Measurements from ENCODE around the gene KCNG2.
A peak's percentile ranks its signal among the peaks of the same experiment; 100 is the strongest.

The KCNG2 gene

GRCh38 chr18:79935098-79935480 lies 137.4 kb downstream of the KCNG2 start:
- H3K9me3 Mint-ChIP-seq: peaks cover 49% of the 10 kb centered on the region
- no peak for DNase-seq (ENCODE audit: low spot score)
- no peaks in the 10 kb centered on the region for H3K4me1 Mint-ChIP-seq (ENCODE audit: low read depth)
- peaks cover 81% of the 10 kb centered on the region for H3K36me3 Mint-ChIP-seq (ENCODE audit: low read depth)
- no peaks in the 10 kb centered on the region for H3K27me3 Mint-ChIP-seq (ENCODE audit: low read depth)
- H3K27ac Mint-ChIP-seq: no peak overlapping the region
- no peak overlapping the region for H3K4me3 Mint-ChIP-seq

DNA sequence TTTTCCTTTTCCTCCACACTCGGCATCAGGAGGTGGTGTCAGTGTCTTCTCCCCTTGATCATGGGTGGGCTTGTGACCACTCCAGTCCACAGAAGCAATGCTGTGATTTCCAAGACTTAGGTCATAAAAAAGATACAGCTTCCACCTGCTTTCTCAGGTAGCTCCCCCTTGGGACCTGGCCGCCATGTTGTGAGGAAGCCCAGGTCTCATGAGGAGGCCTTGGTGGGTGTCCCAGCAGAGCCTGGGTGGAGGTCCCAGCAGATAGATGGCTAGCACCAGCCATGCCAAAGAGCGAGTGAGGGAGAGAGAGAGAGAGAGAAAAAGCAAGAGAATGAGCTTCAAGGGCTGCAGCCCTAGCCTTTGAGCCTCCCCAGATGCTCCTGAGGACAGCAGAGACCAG lies 137.8 kb downstream of the KCNG2 start:
- Mint-ChIP-seq H3K9me3 (peaks cover 45% of the 10 kb centered on the region), H3K36me3 (ENCODE audit: low read depth) (peaks cover 77% of the 10 kb centered on the region), H3K27me3 (ENCODE audit: low read depth) (no peaks in the 10 kb centered on the region), H3K27ac (no peak overlapping the region), H3K4me3 (no peak overlapping the region), H3K4me1 (ENCODE audit: low read depth) (no peaks in the 10 kb centered on the region)
- DNase-seq (ENCODE audit: low spot score): no peak

DNA sequence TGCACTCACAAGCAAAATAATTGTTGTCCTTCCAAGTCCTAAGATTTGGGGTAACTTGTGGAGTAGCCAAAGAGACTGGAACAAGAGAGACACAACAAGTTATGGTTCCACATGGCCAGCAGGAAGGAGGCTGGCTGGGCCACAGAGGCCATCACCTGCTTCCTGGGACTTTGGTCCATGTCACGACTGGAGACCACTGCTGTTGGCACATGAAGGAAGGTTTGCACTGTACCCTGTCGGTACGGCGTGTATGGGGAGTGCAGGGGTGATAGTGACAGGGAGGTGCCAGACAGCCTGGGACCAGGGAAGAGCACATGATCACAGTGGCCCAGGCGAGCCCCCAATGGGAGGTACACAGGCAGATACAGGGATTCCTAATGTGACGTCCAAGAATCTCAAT lies 138.2 kb downstream of the KCNG2 start:
- no peak overlapping the region for H3K27ac Mint-ChIP-seq
- H3K9me3 Mint-ChIP-seq: peaks cover 44% of the 10 kb centered on the region
- peaks cover 77% of the 10 kb centered on the region for H3K36me3 Mint-ChIP-seq (ENCODE audit: low read depth)
- no peak for DNase-seq (ENCODE audit: low spot score)
- no peaks in the 10 kb centered on the region for H3K4me1 Mint-ChIP-seq (ENCODE audit: low read depth)
- H3K4me3 Mint-ChIP-seq: no peak overlapping the region
- no peaks in the 10 kb centered on the region for H3K27me3 Mint-ChIP-seq (ENCODE audit: low read depth)

DNA sequence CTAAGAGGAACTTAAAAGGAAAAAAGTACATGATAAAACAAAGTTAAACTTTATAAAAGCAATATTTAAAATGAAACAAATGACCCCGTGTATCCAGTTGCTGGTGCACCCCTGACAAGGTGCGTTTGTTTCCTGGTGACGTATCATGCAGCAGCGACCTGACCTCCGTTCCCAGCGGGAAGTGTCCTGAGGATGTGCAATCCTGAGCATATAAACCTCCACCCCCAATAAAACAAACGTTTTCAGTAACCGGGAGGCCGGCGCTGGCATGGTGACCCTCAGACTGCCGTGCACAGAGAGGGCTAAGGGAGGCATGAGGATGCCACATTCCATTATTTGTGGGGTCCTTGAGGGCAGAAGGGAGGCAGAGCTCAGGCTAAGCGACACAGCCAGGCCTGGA lies 138.9 kb downstream of the KCNG2 start:
- Mint-ChIP-seq H3K4me3 (no peak overlapping the region), H3K9me3 (peaks cover 38% of the 10 kb centered on the region), H3K4me1 (ENCODE audit: low read depth) (no peaks in the 10 kb centered on the region), H3K27ac (no peak overlapping the region), H3K27me3 (ENCODE audit: low read depth) (no peaks in the 10 kb centered on the region), H3K36me3 (ENCODE audit: low read depth) (peaks cover 72% of the 10 kb centered on the region)
- no peak for DNase-seq (ENCODE audit: low spot score)

- H3K9me3 Mint-ChIP-seq: peaks cover 33% of the 10 kb centered on the region
- no peaks in the 10 kb centered on the region for H3K4me1 Mint-ChIP-seq (ENCODE audit: low read depth)
- no peak overlapping the region for H3K27ac Mint-ChIP-seq
- H3K36me3 Mint-ChIP-seq (ENCODE audit: low read depth): peaks cover 72% of the 10 kb centered on the region
- H3K4me3 Mint-ChIP-seq: no peak overlapping the region
- no peak for DNase-seq (ENCODE audit: low spot score)
- H3K27me3 Mint-ChIP-seq (ENCODE audit: low read depth): no peaks in the 10 kb centered on the region
Observed at GRCh38 chr18:79937103-79937860, 139.5 kb downstream of the KCNG2 start.

GRCh38 chr18:79938196-79938595 lies 140.5 kb downstream of the KCNG2 start:
- Mint-ChIP-seq H3K4me3 (no peak overlapping the region), H3K9me3 (peaks cover 24% of the 10 kb centered on the region), H3K27ac (peak overlapping the region; percentile 41), H3K4me1 (ENCODE audit: low read depth) (no peaks in the 10 kb centered on the region), H3K36me3 (ENCODE audit: low read depth) (peaks cover 62% of the 10 kb centered on the region), H3K27me3 (ENCODE audit: low read depth) (no peaks in the 10 kb centered on the region)
- DNase-seq (ENCODE audit: low spot score): no peak

DNA sequence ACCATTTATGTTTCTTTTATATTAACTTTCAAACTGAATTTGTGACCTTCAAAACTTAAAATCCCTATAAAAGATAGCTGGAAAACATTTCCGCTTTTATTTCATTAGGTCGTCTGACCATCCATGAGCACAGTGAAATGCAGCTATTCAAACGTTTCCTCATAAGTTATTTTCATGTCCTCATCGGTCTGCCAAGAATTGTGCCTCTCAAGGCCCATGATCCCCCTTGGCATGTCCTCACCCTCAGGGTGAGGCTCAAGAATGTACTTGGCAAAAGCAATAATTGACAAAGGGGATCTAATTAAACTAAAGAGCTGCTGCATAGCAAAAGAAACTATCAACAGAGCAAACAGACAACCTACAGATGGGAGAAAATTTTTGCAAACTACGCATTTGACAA lies 141.4 kb downstream of the KCNG2 start:
- H3K4me3 Mint-ChIP-seq: no peak overlapping the region
- peaks cover 53% of the 10 kb centered on the region for H3K36me3 Mint-ChIP-seq (ENCODE audit: low read depth)
- H3K9me3 Mint-ChIP-seq: peaks cover 17% of the 10 kb centered on the region
- no peaks in the 10 kb centered on the region for H3K4me1 Mint-ChIP-seq (ENCODE audit: low read depth)
- H3K27me3 Mint-ChIP-seq (ENCODE audit: low read depth): no peaks in the 10 kb centered on the region
- no peak overlapping the region for H3K27ac Mint-ChIP-seq
- DNase-seq (ENCODE audit: low spot score): no peak

GRCh38 chr18:79940126-79940813 lies 142.5 kb downstream of the KCNG2 start:
- H3K27ac Mint-ChIP-seq: no peak overlapping the region
- no peak overlapping the region for H3K4me3 Mint-ChIP-seq
- DNase-seq (ENCODE audit: low spot score): no peak
- peaks cover 7% of the 10 kb centered on the region for H3K4me1 Mint-ChIP-seq (ENCODE audit: low read depth)
- peaks cover 43% of the 10 kb centered on the region for H3K36me3 Mint-ChIP-seq (ENCODE audit: low read depth)
- no peaks in the 10 kb centered on the region for H3K27me3 Mint-ChIP-seq (ENCODE audit: low read depth)
- peaks cover 16% of the 10 kb centered on the region for H3K9me3 Mint-ChIP-seq

DNA sequence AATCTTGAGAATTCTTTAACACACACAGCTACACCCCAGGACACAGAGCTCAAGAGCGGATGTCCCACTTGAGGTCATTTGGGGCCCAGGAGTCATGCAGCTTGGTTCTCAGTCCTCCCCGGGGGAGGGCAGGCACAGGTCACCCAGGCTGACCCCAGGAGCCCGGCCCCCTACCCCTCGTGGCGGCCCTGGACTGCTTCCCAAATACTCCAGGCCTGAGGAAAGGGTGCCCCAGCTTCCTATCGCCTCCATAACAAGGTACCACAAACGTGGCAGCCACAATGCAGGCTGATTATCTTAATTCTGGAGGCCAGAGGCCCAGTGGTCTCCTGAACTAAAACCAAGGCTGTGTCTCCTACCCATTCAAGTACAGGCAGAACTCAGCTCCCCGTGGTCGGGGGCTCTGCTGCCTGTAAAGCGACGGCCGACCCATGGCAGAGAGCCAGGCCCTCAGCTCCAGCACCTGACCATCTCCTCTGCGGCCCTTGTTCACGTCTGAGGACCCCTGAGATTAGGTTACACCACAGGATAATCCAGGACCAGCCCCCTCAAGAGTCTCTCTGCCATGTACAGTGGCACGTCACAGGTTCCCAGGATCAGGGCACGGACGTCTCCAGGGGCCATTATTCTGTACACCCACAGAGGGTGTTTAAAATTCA lies 143.2 kb downstream of the KCNG2 start:
- H3K27me3 Mint-ChIP-seq (ENCODE audit: low read depth): no peaks in the 10 kb centered on the region
- H3K36me3 Mint-ChIP-seq (ENCODE audit: low read depth): peaks cover 36% of the 10 kb centered on the region
- H3K27ac Mint-ChIP-seq: no peak overlapping the region
- peaks cover 9% of the 10 kb centered on the region for H3K9me3 Mint-ChIP-seq
- no peak overlapping the region for H3K4me3 Mint-ChIP-seq
- peaks cover 8% of the 10 kb centered on the region for H3K4me1 Mint-ChIP-seq (ENCODE audit: low read depth)
- no peak for DNase-seq (ENCODE audit: low spot score)

GRCh38 chr18:79941473-79942119 lies 143.9 kb downstream of the KCNG2 start:
- no peaks in the 10 kb centered on the region for H3K27me3 Mint-ChIP-seq (ENCODE audit: low read depth)
- peaks cover 30% of the 10 kb centered on the region for H3K36me3 Mint-ChIP-seq (ENCODE audit: low read depth)
- DNase-seq (ENCODE audit: low spot score): no peak
- peaks cover 8% of the 10 kb centered on the region for H3K4me1 Mint-ChIP-seq (ENCODE audit: low read depth)
- H3K9me3 Mint-ChIP-seq: peaks cover 4% of the 10 kb centered on the region
- H3K4me3 Mint-ChIP-seq: no peak overlapping the region
- no peak overlapping the region for H3K27ac Mint-ChIP-seq

GRCh38 chr18:79942211-79942610 lies 144.5 kb downstream of the KCNG2 start:
- Mint-ChIP-seq H3K9me3 (peaks cover 4% of the 10 kb centered on the region), H3K36me3 (ENCODE audit: low read depth) (peaks cover 24% of the 10 kb centered on the region), H3K27me3 (ENCODE audit: low read depth) (no peaks in the 10 kb centered on the region), H3K27ac (no peak overlapping the region), H3K4me3 (no peak overlapping the region), H3K4me1 (ENCODE audit: low read depth) (peaks cover 8% of the 10 kb centered on the region)
- no peak for DNase-seq (ENCODE audit: low spot score)

DNA sequence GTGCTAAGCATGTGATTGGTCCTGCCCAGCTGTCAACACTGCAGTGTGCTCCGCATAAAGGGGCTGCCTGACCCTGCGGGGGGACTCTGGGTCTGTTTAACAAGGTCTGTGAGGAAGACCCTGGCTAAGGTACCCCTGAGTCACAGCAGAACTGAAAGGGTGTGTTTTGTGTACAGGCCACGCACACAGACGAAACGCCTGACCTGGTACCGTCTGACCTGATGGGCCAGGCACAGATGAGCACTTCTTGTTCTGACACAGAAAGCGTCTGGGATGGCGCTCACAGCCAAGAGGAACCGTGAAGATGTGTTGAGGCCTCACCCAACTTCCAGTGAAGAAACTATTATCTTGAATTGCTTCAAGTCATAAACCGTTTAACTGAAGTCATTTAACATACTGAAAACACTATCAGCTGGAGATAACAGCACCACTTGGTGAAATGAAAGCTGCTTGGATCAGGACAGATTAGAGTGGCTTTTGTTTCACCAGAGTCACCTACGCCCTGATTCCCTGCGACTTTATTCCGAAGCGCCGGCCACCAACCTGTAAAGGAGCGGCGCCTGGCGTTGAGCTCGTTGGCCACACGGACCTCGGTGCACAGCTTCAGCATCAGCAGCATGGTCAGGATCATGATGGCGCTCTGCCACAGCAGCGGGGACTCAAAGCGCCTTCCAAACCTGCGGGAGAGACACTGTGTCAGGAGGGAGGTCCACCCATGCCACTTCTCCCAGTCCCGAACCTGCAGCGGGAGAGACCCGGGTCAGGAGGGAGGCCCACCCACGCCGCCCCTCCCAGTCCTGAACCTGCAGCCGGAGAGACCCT lies 145.3 kb downstream of the KCNG2 start:
- Mint-ChIP-seq H3K27me3 (ENCODE audit: low read depth) (no peaks in the 10 kb centered on the region), H3K27ac (no peak overlapping the region), H3K4me1 (ENCODE audit: low read depth) (peaks cover 8% of the 10 kb centered on the region), H3K4me3 (no peak overlapping the region), H3K9me3 (no peaks in the 10 kb centered on the region), H3K36me3 (ENCODE audit: low read depth) (peaks cover 16% of the 10 kb centered on the region)
- DNase-seq (ENCODE audit: low spot score): no peak

DNA sequence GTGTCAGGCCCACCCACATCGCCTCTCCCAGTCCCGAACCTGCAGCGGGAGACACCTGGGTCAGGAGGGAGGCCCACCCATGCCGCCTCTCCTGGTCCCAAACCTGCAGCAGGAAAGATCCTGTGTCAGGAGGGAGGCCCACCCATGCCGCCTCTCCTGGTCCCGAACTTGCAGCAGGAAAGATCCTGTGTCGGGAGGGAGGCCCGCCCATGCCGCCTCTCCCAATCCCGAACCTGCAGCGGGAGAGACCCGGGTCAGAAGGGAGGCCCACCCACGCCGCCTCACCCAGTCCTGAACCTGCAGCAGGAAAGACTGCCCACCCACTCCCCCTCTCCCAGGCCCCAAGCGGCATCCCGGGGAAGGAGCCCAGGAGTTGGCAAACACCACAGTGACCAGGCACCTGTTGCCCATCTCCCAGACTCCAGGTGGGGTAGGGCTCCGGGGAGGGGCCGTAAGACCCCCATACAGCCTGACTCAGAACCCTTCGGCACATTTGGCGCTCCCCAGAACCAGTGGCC lies 145.9 kb downstream of the KCNG2 start:
- no peak overlapping the region for H3K27ac Mint-ChIP-seq
- peaks cover 12% of the 10 kb centered on the region for H3K36me3 Mint-ChIP-seq (ENCODE audit: low read depth)
- H3K9me3 Mint-ChIP-seq: no peaks in the 10 kb centered on the region
- DNase-seq (ENCODE audit: low spot score): no peak
- no peak overlapping the region for H3K4me3 Mint-ChIP-seq
- H3K4me1 Mint-ChIP-seq (ENCODE audit: low read depth): peaks cover 8% of the 10 kb centered on the region
- H3K27me3 Mint-ChIP-seq (ENCODE audit: low read depth): no peaks in the 10 kb centered on the region
